K562 (cell line): Measurements from ENCODE around the gene CKM.

ENCODE experiments used
- FOXP4 ChIP-seq: sonication (generic); formaldehyde crosslinking; IDR thresholded peaks from 2 replicates; pipeline ENCODE4 v1.8.0; 2022; ENCODE audit warnings: mild to moderate bottlenecking, missing genetic modification reagents, borderline replicate concordance
- PATZ1 ChIP-seq: fragments of 250-450 bp; sonication (Bioruptor Pico); IDR thresholded peaks from 2 replicates; pipeline ENCODE4 v1.5.0; 2020; ENCODE audit warnings: mild to moderate bottlenecking, borderline replicate concordance
- ZBTB8A ChIP-seq: fragments of 450-650 bp; IDR thresholded peaks from 2 replicates; pipeline ENCODE4 v1.6.1; 2018; ENCODE audit warnings: mild to moderate bottlenecking, moderate library complexity; ENCODE audit not compliant: partially characterized antibody

- TF ChIP-seq FOXP4 (CRISPR knock-in tag) (no peak), PATZ1 (CRISPR knock-in tag) (no peak), ZBTB8A (no peak)
These were observed 17.7 kb upstream of the CKM start, which contains the start of gene KLC3 for GRCh38 chr19:45340232-45340898.
